PC-9 (cell line): ENCODE data around the gene ARL5A. TPM values are rescaled to one million over a fixed set of nuclear protein-coding genes. Genes with fewer than 3 reads are reported as not detected.

ENCODE experiments used
- BruUV-seq: library from RNA; stranded (reverse); fragments of 400-500 nt; replicated peaks from 2 replicates; lab custom pipeline; 2021; lab: Mats Ljungman, UMichigan
- CTCF ChIA-PET: fragments of 300-600 bp; sonication (Branson Sonifier 250); formaldehyde crosslinking; loops from one replicate; lab custom pipeline; 2022; ENCODE audit warnings: antibody characterized with exemption; lab: Charles Lee
- POLR2A ChIA-PET: fragments of 300-600 bp; sonication (Branson Sonifier 250); formaldehyde crosslinking; loops from one replicate; lab custom pipeline; 2022; ENCODE audit warnings: antibody characterized with exemption; ENCODE audit not compliant: unreplicated experiment; lab: Charles Lee
- DNase-seq, 2 experiments: peaks; one replicate each; pipeline versions ENCODE4 v3.0.0 to v3.0.0-alpha.2; 2015 to 2022; ENCODE audit warnings: mixed read lengths in 1 of 2
- H2AFZ ChIP-seq: fragments of 200-600 bp; sonication (generic); 2 replicates; pipeline ENCODE4 v1.8.1; 2017; ENCODE audit warnings: antibody characterized with exemption
- H3F3A ChIP-seq: fragments of 200-600 bp; sonication (generic); 2 replicates; pipeline ENCODE4 v1.8.1; 2017; ENCODE audit warnings: antibody characterized with exemption, mild to moderate bottlenecking, low read depth; ENCODE audit not compliant: insufficient read depth
- H3K27ac ChIP-seq: fragments of 200-600 bp; sonication (generic); 2 replicates; pipeline ENCODE4 v1.6.1; 2016; ENCODE audit warnings: mixed run types
- H3K27me3 ChIP-seq: fragments of 200-600 bp; sonication (generic); 2 replicates; pipeline ENCODE4 v1.6.1; 2016; ENCODE audit warnings: low read depth, mixed run types; ENCODE audit not compliant: insufficient read depth
- H3K36me3 ChIP-seq: fragments of 200-600 bp; sonication (generic); 2 replicates; pipeline ENCODE4 v1.6.1; 2016; ENCODE audit warnings: low read depth, mixed run types
- H3K4me1 ChIP-seq: fragments of 200-600 bp; sonication (generic); replicated peaks from 2 replicates; pipeline ENCODE4 v1.6.1; 2016; ENCODE audit warnings: mixed run types; ENCODE audit not compliant: insufficient read depth
- H3K4me2 ChIP-seq: fragments of 200-600 bp; sonication (generic); 2 replicates; pipeline ENCODE4 v1.6.1; 2017; ENCODE audit warnings: mixed run types
- H3K4me3 ChIP-seq: fragments of 200-600 bp; sonication (generic); 2 replicates; pipeline ENCODE4 v1.6.1; 2016; ENCODE audit warnings: mixed run types
- H3K79me2 ChIP-seq: fragments of 200-600 bp; sonication (generic); 2 replicates; pipeline ENCODE4 v1.6.1; 2017; ENCODE audit warnings: low read depth, mixed run types
- H3K9me2 ChIP-seq: fragments of 200-600 bp; sonication (generic); 2 replicates; pipeline ENCODE4 v1.8.1; 2017; ENCODE audit warnings: mild to moderate bottlenecking; ENCODE audit not compliant: insufficient read depth
- H3K9me3 ChIP-seq: fragments of 200-600 bp; sonication (generic); 2 replicates; pipeline ENCODE4 v1.8.1; 2016; ENCODE audit warnings: low read depth; ENCODE audit not compliant: insufficient read depth
- H4K20me1 ChIP-seq: fragments of 200-600 bp; sonication (generic); 2 replicates; pipeline ENCODE4 v1.8.1; 2017; ENCODE audit not compliant: insufficient read depth
- EZH2 ChIP-seq: fragments of 200-600 bp; sonication (generic); IDR thresholded peaks from 2 replicates; pipeline ENCODE4 v1.8.0; 2017; ENCODE audit warnings: antibody characterized with exemption, low read depth
- intact Hi-C: fragments of 100-400 bp; cut with micrococcal nuclease; formaldehyde crosslinking; loops from one replicate; pipeline ENCODE4 v1.10.0; 2022; ENCODE audit not compliant: unreplicated experiment
- total RNA-seq: library from RNA; stranded (reverse); gene quantifications from 2 replicates; pipeline ENCODE4 v1.2.3, GENCODE V29; 2021
- TF ChIP-seq, protein P1 (sequence below): fragments of 200-600 bp; sonication (generic); conservative IDR thresholded peaks from 2 replicates; pipeline ENCODE4 v1.6.1; 2017; ENCODE audit warnings: mixed run types, antibody characterized with exemption, mild to moderate bottlenecking, moderate library complexity

Gene ARL5A
- total RNA-seq, 1 experiment from 2014 or later: 36.1 TPM

DNA sequence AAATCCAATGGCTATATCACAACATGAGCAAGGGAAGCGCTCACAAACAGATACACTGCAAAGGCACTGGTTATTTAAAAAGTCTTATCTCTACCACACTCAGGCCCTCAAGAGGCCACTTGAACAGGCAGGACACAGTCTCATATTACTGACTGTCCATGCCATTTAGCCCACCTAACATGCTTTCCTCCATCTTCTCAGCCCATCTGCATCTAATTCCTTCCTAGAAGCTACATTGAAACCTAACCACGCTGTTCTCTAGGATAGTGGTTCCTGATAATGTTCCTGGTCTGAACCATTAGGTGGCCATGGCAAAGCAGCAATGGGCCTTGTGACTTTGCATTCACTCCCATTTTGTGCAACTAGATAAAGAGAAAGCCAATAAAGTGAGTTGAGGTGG lies 71.4 kb downstream of the ARL5A start:
- CTCF ChIA-PET: no interaction called here
- H3K27ac ChIP-seq: no peak overlapping the region
- no peaks in the 10 kb centered on the region for H3K36me3 ChIP-seq
- DNase-seq: no peak
- H3K79me2 ChIP-seq: no peaks in the 10 kb centered on the region
- H3K4me3 ChIP-seq: no peak overlapping the region
- no peak overlapping the region for H2AFZ ChIP-seq
- H3K9me2 ChIP-seq: no peaks in the 10 kb centered on the region
- intact Hi-C loops: no loop called here
- H3K4me1 ChIP-seq: no peaks in the 10 kb centered on the region
- H3F3A ChIP-seq: no peaks in the 10 kb centered on the region
- POLR2A ChIA-PET: no interaction called here
- no peaks in the 10 kb centered on the region for H3K9me3 ChIP-seq
- no peak overlapping the region for H3K4me2 ChIP-seq
- BruUV-seq: no TSS peak
- H3K27me3 ChIP-seq: no peaks in the 10 kb centered on the region
- no peaks in the 10 kb centered on the region for H4K20me1 ChIP-seq
- TF ChIP-seq EZH2: no peak
- TF ChIP-seq, protein P1, sequence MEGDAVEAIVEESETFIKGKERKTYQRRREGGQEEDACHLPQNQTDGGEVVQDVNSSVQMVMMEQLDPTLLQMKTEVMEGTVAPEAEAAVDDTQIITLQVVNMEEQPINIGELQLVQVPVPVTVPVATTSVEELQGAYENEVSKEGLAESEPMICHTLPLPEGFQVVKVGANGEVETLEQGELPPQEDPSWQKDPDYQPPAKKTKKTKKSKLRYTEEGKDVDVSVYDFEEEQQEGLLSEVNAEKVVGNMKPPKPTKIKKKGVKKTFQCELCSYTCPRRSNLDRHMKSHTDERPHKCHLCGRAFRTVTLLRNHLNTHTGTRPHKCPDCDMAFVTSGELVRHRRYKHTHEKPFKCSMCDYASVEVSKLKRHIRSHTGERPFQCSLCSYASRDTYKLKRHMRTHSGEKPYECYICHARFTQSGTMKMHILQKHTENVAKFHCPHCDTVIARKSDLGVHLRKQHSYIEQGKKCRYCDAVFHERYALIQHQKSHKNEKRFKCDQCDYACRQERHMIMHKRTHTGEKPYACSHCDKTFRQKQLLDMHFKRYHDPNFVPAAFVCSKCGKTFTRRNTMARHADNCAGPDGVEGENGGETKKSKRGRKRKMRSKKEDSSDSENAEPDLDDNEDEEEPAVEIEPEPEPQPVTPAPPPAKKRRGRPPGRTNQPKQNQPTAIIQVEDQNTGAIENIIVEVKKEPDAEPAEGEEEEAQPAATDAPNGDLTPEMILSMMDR: no peak

- DNase-seq: no peak
- no peaks in the 10 kb centered on the region for H3K27me3 ChIP-seq
- no TSS peak for BruUV-seq
- H3K27ac ChIP-seq: no peak overlapping the region
- no peaks in the 10 kb centered on the region for H3K79me2 ChIP-seq
- no peaks in the 10 kb centered on the region for H3K36me3 ChIP-seq
- no peaks in the 10 kb centered on the region for H3F3A ChIP-seq
- H3K4me1 ChIP-seq: no peaks in the 10 kb centered on the region
- no peaks in the 10 kb centered on the region for H3K9me3 ChIP-seq
- H3K9me2 ChIP-seq: no peaks in the 10 kb centered on the region
- no peak overlapping the region for H2AFZ ChIP-seq
- ChIA-PET CTCF (no interaction called here), POLR2A (no interaction called here)
- no peak overlapping the region for H3K4me2 ChIP-seq
- no peak overlapping the region for H3K4me3 ChIP-seq
- H4K20me1 ChIP-seq: no peaks in the 10 kb centered on the region
- intact Hi-C loops: no loop called here
- TF ChIP-seq, protein P1: no peak
- no peak for TF ChIP-seq EZH2
Measured at GRCh38 chr2:151754253-151754897, 73.8 kb downstream of the ARL5A start.

- no TSS peak for BruUV-seq
- H3K9me3 ChIP-seq: no peaks in the 10 kb centered on the region
- H3K27ac ChIP-seq: no peak overlapping the region
- no peaks in the 10 kb centered on the region for H4K20me1 ChIP-seq
- H3K4me2 ChIP-seq: no peak overlapping the region
- no peaks in the 10 kb centered on the region for H3K4me1 ChIP-seq
- H3K79me2 ChIP-seq: no peaks in the 10 kb centered on the region
- TF ChIP-seq EZH2: no peak
- TF ChIP-seq, protein P1: no peak
- H3K36me3 ChIP-seq: no peaks in the 10 kb centered on the region
- POLR2A ChIA-PET: no interaction called here
- no peaks in the 10 kb centered on the region for H3F3A ChIP-seq
- H3K27me3 ChIP-seq: no peaks in the 10 kb centered on the region
- no peak for DNase-seq
- H3K4me3 ChIP-seq: no peak overlapping the region
- intact Hi-C loops: no loop called here
- CTCF ChIA-PET: no interaction called here
- H3K9me2 ChIP-seq: no peaks in the 10 kb centered on the region
- no peak overlapping the region for H2AFZ ChIP-seq
Measured at GRCh38 chr2:151753540-151753939, 74.7 kb downstream of the ARL5A start.

Other genes starting within 250 kb of the ARL5A start
- 0.15 TPM in 1 of 2 replicates, not detected in the other for gene NEB, start 93.9 kb downstream of the ARL5A start, total RNA-seq